ENCODE data around the gene HIC1. TPM values are rescaled to one million over a fixed set of nuclear protein-coding genes. Genes with fewer than 3 reads are reported as not detected.
A peak's percentile ranks its signal among the peaks of the same experiment; 100 is the strongest.

The HIC1 gene
- total RNA-seq, 1 donor from 2014 or later, result 21.6 TPM

DNA sequence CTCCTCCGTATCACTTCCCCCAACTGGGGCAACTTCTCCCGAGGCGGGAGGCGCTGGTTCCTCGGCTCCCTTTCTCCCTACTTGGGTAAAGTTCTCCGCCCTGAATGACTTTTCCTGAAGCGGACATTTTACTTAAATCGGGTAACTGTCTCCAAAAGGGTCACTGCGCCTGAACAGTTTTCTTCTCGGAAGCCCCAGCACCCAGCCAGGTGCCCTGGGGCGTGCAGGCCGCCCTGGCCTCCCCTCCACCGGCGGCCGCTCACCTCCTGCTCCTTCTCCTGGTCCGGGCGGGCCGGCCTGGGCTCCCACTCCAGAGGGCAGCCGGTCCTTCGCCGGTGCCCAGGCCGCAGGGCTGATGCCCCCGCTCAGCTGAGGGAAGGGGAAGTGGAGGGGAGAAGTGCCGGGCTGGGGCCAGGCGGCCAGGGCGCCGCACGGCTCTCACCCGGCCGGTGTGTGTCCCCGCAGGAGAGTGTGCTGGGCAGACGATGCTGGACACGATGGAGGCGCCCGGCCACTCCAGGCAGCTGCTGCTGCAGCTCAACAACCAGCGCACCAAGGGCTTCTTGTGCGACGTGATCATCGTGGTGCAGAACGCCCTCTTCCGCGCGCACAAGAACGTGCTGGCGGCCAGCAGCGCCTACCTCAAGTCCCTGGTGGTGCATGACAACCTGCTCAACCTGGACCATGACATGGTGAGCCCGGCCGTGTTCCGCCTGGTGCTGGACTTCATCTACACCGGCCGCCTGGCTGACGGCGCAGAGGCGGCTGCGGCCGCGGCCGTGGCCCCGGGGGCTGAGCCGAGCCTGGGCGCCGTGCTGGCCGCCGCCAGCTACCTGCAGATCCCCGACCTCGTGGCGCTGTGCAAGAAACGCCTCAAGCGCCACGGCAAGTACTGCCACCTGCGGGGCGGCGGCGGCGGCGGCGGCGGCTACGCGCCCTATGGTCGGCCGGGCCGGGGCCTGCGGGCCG, 1.6 kb downstream of the HIC1 start:
- peaks cover 13% of the 10 kb centered on the region for H3K4me1 Mint-ChIP-seq (ENCODE audit: unreplicated experiment)
- no peak for DNase-seq (ENCODE audit: extremely low spot score, unreplicated experiment)
- H3K27ac Mint-ChIP-seq, result no peak overlapping the region
- H3K4me3 Mint-ChIP-seq, result peak overlapping the region; percentile 79
- no peaks in the 10 kb centered on the region for H3K9me3 Mint-ChIP-seq
- H3K36me3 Mint-ChIP-seq, result peaks cover 11% of the 10 kb centered on the region
- TF ChIP-seq, protein P1, sequence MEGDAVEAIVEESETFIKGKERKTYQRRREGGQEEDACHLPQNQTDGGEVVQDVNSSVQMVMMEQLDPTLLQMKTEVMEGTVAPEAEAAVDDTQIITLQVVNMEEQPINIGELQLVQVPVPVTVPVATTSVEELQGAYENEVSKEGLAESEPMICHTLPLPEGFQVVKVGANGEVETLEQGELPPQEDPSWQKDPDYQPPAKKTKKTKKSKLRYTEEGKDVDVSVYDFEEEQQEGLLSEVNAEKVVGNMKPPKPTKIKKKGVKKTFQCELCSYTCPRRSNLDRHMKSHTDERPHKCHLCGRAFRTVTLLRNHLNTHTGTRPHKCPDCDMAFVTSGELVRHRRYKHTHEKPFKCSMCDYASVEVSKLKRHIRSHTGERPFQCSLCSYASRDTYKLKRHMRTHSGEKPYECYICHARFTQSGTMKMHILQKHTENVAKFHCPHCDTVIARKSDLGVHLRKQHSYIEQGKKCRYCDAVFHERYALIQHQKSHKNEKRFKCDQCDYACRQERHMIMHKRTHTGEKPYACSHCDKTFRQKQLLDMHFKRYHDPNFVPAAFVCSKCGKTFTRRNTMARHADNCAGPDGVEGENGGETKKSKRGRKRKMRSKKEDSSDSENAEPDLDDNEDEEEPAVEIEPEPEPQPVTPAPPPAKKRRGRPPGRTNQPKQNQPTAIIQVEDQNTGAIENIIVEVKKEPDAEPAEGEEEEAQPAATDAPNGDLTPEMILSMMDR (conservative IDR thresholded peaks at IDR 0.05), result no peak
- peaks cover 39% of the 10 kb centered on the region for H3K27me3 Mint-ChIP-seq

DNA sequence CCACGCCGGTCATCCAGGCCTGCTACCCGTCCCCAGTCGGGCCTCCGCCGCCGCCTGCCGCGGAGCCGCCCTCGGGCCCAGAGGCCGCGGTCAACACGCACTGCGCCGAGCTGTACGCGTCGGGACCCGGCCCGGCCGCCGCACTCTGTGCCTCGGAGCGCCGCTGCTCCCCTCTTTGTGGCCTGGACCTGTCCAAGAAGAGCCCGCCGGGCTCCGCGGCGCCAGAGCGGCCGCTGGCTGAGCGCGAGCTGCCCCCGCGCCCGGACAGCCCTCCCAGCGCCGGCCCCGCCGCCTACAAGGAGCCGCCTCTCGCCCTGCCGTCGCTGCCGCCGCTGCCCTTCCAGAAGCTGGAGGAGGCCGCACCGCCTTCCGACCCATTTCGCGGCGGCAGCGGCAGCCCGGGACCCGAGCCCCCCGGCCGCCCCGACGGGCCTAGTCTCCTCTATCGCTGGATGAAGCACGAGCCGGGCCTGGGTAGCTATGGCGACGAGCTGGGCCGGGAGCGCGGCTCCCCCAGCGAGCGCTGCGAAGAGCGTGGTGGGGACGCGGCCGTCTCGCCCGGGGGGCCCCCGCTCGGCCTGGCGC, 2.4 kb downstream of the HIC1 start:
- TF ChIP-seq, protein P1 (conservative IDR thresholded peaks at IDR 0.05), result no peak
- Mint-ChIP-seq H3K4me3 (no peak overlapping the region), H3K36me3 (peaks cover 11% of the 10 kb centered on the region), H3K27me3 (peaks cover 31% of the 10 kb centered on the region), H3K9me3 (no peaks in the 10 kb centered on the region), H3K4me1 (ENCODE audit: unreplicated experiment) (peaks cover 12% of the 10 kb centered on the region), H3K27ac (no peak overlapping the region)
- DNase-seq (ENCODE audit: extremely low spot score, unreplicated experiment), result no peak

DNA sequence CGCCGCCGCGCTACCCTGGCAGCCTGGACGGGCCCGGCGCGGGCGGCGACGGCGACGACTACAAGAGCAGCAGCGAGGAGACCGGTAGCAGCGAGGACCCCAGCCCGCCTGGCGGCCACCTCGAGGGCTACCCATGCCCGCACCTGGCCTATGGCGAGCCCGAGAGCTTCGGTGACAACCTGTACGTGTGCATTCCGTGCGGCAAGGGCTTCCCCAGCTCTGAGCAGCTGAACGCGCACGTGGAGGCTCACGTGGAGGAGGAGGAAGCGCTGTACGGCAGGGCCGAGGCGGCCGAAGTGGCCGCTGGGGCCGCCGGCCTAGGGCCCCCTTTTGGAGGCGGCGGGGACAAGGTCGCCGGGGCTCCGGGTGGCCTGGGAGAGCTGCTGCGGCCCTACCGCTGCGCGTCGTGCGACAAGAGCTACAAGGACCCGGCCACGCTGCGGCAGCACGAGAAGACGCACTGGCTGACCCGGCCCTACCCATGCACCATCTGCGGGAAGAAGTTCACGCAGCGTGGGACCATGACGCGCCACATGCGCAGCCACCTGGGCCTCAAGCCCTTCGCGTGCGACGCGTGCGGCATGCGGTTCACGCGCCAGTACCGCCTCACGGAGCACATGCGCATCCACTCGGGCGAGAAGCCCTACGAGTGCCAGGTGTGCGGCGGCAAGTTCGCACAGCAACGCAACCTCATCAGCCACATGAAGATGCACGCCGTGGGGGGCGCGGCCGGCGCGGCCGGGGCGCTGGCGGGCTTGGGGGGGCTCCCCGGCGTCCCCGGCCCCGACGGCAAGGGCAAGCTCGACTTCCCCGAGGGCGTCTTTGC, 3.1 kb downstream of the HIC1 start:
- peaks cover 29% of the 10 kb centered on the region for H3K27me3 Mint-ChIP-seq
- peaks cover 11% of the 10 kb centered on the region for H3K36me3 Mint-ChIP-seq
- peaks cover 17% of the 10 kb centered on the region for H3K4me1 Mint-ChIP-seq (ENCODE audit: unreplicated experiment)
- no peak overlapping the region for H3K27ac Mint-ChIP-seq
- no peak overlapping the region for H3K4me3 Mint-ChIP-seq
- no peaks in the 10 kb centered on the region for H3K9me3 Mint-ChIP-seq
- no peak for DNase-seq (ENCODE audit: extremely low spot score, unreplicated experiment)
- TF ChIP-seq, protein P1 (conservative IDR thresholded peaks at IDR 0.05), result no peak

DNA sequence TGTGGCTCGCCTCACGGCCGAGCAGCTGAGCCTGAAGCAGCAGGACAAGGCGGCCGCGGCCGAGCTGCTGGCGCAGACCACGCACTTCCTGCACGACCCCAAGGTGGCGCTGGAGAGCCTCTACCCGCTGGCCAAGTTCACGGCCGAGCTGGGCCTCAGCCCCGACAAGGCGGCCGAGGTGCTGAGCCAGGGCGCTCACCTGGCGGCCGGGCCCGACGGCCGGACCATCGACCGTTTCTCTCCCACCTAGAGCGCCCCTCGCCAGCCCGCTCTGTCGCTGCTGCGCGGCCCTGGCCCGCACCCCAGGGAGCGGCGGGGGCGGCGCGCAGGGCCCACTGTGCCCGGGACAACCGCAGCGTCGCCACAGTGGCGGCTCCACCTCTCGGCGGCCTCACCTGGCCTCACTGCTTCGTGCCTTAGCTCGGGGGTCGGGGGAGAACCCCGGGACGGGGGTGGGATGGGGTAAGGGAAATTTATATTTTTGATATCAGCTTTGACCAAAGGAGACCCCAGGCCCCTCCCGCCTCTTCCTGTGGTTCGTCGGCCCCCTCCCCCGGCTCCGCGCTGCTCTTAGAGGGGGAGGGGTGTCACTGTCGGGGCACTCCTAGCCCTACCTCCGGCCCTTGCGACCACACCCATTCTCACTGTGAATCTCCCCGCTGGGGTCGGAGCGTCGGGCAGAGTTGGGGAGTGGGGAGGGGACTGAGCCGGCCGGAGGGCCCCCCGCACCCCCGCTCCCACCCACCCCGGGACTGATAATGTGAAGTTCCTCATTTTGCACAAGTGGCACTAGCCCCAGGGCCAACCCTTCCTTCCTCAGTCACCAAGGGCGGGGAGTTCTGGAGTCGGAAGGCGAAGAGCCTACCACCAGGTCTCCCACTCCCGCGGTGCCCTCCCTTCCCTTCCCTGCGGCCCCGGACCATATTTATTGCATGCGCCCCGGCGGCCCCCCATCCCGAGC, 4.0 kb downstream of the HIC1 start:
- peak overlapping the region; percentile 78 for H3K4me3 Mint-ChIP-seq
- TF ChIP-seq, protein P1 (conservative IDR thresholded peaks at IDR 0.05), result peak; percentile 75
- H3K27ac Mint-ChIP-seq, result no peak overlapping the region
- H3K9me3 Mint-ChIP-seq, result no peaks in the 10 kb centered on the region
- H3K4me1 Mint-ChIP-seq (ENCODE audit: unreplicated experiment), result peaks cover 20% of the 10 kb centered on the region
- no peak for DNase-seq (ENCODE audit: extremely low spot score, unreplicated experiment)
- H3K36me3 Mint-ChIP-seq, result peaks cover 12% of the 10 kb centered on the region
- H3K27me3 Mint-ChIP-seq, result peaks cover 24% of the 10 kb centered on the region

All from type B pancreatic cell (in vitro differentiated cells).